GM13977 (cell line): ENCODE data around the gene RPS6KA3.
"Not testable (repeated sequence)": the region's sequence is repeated elsewhere in the genome, so short reads cannot be mapped to it uniquely, and the experiment has no call there.

Source experiments
- DNase-seq: peaks from one replicate; pipeline ENCODE4 v3.0.0; 2012; ENCODE audit warnings: low spot score
- CTCF ChIP-seq: IDR thresholded peaks from 2 replicates; pipeline ENCODE4 v1.5.1; 2012; ENCODE audit warnings: mild to moderate bottlenecking, control low read depth; ENCODE audit not compliant: insufficient read depth; ENCODE audit errors: extremely low read depth, missing control alignments
- in situ Hi-C: fragments of 300-500 bp; cut with MboI; formaldehyde crosslinking; loops from one replicate; pipeline ENCODE4 v1.12.0; 2022; ENCODE audit warnings: low sequenced_read_pairs, low pct_unique_long_range_greater_than_20kb, mixed read lengths, inconsistent platforms; ENCODE audit not compliant: unreplicated experiment

RPS6KA3 gene

GRCh38 chrX:20130357-20130756, 136.4 kb downstream of the RPS6KA3 start:
- no peak for DNase-seq
- TF ChIP-seq CTCF = no peak
- in situ Hi-C loops = no loop called here

GRCh38 chrX:20129547-20129946, 137.2 kb downstream of the RPS6KA3 start:
- in situ Hi-C loops = no loop called here
- TF ChIP-seq CTCF = no peak
- no peak for DNase-seq

GRCh38 chrX:20128670-20129069, 138.0 kb downstream of the RPS6KA3 start:
- no peak for DNase-seq
- in situ Hi-C loops = no loop called here
- no peak for TF ChIP-seq CTCF

DNA sequence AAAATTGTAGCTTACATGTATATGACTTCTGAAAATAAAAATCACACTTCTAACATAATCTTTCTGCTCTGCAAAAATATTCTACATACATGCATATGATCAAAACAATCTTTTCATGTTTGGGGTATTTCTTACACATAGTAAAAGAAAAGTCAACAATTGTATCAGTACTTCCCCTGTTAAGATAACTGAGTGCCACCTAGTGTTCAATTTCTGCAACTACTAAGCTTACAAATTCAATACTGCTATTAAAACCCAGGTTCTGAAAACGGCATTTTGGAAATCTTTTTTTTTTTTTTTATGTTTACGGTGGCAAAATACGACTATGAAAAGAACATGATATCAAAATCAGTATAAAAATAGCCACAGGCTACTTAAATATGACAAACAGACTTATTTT, 139.3 kb downstream of the RPS6KA3 start:
- in situ Hi-C loops, DNase-seq: not testable (repeated sequence)
- TF ChIP-seq CTCF = peak; percentile 23

- in situ Hi-C loops = not testable (repeated sequence)
These were observed 139.9 kb downstream of the RPS6KA3 start for GRCh38 chrX:20126833-20127232.

DNA sequence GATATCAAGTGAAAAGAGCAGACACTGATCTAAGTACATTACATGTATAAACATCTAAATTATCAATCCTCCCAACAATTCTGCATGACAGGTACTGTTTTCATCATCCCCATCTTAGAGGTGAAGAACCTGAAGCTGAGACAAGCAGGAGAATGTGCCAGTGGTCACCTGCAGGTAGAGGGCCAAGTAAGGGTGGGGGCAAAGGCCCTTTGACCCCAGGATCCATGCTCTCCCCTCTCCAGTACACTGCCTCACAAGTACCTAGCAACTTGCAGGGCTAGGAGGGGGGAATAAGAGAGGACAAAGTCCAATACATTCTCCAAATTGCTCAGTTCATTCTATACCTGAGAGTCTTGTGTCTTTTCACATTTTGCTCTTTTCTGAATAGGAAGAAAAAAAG, 141.7 kb downstream of the RPS6KA3 start:
- no peak for DNase-seq
- in situ Hi-C loops = no loop called here
- no peak for TF ChIP-seq CTCF

More at GRCh38 chrX:20126833-20127232, 139.9 kb downstream of the RPS6KA3 start:
- DNase-seq = not testable (repeated sequence)

DNA sequence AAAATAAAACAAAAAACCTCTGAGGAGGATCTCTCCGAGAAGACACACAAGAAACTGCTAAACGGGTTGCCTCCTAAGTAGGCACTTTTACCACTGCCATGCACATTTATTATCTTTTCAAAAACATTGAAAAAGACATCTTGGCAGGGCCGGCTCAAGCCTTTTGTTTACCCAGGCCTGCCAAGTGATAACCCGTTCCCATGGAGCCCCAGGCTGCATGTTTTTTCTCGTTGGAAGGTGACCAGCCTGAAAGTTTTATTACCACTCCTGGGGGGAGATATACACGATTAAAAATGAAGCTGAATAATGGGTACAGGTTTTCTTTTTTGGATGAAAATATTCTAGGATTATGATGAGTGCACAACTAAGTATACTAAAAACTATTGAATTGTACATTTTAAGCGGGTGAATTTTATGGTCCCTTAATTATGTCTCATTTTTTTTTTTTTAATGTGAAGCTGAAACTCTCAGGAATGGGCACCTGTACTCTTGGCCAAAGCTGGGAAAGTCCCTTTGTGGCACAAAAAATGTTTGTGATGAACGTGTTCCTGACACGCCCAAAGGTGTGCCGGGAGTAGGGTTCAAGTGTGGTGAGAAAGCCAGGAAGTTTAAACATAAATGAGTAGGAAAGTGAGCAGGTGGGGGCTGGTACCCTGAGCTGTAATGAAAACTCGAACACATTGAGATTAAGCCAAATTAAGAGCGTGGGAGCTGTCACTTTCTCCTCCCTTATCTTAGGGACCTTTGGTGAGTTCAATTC, 148.5 kb downstream of the RPS6KA3 start:
- TF ChIP-seq CTCF = no peak
- in situ Hi-C loops = no loop called here
- DNase-seq = no peak
